AG04449 (cell line): ENCODE results near the gene SMC5.

Experiments used
- CTCF ChIA-PET: fragments of 350-600 bp; formaldehyde crosslinking; extraction: SDS; loops from one replicate; lab custom pipeline; 2021; ENCODE audit warnings: antibody characterized with exemption; lab: Yijun Ruan, JAX
- POLR2A ChIA-PET: fragments of 400-600, 350-600 bp; formaldehyde crosslinking; extraction: SDS; loops from one replicate; lab custom pipeline; 2020; ENCODE audit warnings: antibody characterized with exemption, inconsistent platforms; lab: Yijun Ruan, JAX
- DNase-seq: peaks from one replicate; pipeline ENCODE4 v3.0.0-alpha.2; 2010; ENCODE audit warnings: low read depth, low spot score
- H3K4me3 ChIP-seq: 2 replicates; pipeline ENCODE4 v1.5.1; 2011; ENCODE audit warnings: low read depth, mild to moderate bottlenecking, control low read depth, low read length
- TF ChIP-seq, protein P1 (sequence below): IDR thresholded peaks from one replicate; pipeline ENCODE4 v1.5.1; 2011; ENCODE audit warnings: mild to moderate bottlenecking, moderate library complexity, low read length, control low read depth, inconsistent platforms; ENCODE audit not compliant: insufficient read depth; ENCODE audit errors: missing control alignments

The SMC5 gene

DNA sequence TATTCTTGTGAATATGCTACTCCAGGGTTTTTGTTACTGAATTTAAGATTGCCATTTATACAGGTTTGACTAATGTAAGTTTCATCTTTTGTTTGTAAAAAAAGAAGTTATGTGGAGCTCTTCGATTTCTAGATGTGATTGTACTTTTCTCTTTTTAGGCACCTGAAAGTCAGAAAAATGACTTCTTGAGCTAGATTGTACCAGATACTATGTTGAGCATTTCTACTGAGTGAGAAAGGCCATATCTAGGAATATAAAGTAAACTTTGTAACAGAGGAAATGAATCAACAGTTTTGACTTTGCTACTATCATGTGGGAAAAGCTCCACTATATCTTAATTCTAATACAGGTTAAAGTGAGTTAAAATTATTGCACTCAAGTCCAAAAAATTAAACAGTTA, 25.1 kb downstream of the SMC5 start:
- ChIA-PET POLR2A (no interaction called here), CTCF (interaction anchor here (1.0 to 1.1 kb wide), 2 partner anchors 10 to 16 kb away, joined by 3 to 4 read pairs; no protein-coding TSS in a partner anchor)
- no peak overlapping the region for H3K4me3 ChIP-seq
- TF ChIP-seq, protein P1, sequence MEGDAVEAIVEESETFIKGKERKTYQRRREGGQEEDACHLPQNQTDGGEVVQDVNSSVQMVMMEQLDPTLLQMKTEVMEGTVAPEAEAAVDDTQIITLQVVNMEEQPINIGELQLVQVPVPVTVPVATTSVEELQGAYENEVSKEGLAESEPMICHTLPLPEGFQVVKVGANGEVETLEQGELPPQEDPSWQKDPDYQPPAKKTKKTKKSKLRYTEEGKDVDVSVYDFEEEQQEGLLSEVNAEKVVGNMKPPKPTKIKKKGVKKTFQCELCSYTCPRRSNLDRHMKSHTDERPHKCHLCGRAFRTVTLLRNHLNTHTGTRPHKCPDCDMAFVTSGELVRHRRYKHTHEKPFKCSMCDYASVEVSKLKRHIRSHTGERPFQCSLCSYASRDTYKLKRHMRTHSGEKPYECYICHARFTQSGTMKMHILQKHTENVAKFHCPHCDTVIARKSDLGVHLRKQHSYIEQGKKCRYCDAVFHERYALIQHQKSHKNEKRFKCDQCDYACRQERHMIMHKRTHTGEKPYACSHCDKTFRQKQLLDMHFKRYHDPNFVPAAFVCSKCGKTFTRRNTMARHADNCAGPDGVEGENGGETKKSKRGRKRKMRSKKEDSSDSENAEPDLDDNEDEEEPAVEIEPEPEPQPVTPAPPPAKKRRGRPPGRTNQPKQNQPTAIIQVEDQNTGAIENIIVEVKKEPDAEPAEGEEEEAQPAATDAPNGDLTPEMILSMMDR, result no peak
- DNase-seq, result no peak

DNA sequence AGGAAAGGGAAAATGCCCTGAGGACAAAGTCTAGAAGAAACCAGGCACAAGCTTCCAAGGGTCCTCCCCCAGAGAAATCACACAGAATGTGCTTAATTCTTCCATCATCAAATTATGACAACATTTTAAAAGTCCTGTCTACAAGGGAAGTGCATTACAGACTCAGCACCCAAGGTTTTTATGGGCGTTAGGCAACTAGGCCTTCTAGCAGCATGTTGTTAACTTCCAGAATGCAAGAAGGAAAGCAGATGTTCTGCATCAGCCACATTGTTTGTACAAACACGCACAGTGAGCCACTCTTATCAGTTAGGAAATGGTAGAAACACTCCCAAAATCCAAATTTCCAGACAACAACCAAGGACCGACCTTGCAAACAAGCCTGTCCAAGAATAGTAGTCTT, 26.5 kb downstream of the SMC5 start:
- ChIA-PET POLR2A (no interaction called here), CTCF (no interaction called here)
- no peak for DNase-seq
- H3K4me3 ChIP-seq, result no peak overlapping the region
- TF ChIP-seq, protein P1, result no peak

DNA sequence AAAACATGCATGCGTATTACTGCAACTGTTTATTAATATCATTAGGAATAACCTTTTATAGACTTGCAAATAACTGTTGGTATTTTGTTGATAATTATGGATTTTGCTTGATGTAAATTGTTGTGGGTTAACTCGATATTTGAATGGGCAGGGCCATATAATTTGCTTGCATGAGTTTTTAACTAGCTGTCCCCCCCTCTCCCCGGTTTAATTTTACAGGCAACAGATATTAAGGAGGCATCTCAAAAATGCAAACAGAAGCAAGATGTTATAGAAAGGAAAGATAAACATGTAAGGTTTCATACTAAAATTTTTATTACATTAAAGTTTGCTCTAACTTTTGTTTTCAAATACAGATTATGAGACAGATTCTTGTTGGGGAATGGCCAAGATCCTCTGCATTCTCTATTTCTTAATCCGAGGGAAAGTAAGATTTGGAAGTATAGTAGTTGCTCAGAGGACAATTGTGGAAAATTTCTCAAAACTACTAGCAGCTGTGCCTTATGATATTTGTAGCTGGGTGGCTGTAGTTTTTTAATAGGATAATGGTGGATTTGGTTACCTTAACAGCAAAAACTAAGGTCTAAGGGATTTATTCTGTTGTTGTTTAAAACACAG, 27.3 kb downstream of the SMC5 start:
- no peak overlapping the region for H3K4me3 ChIP-seq
- ChIA-PET POLR2A (no interaction called here), CTCF (no interaction called here)
- DNase-seq, result no peak
- TF ChIP-seq, protein P1, result no peak

DNA sequence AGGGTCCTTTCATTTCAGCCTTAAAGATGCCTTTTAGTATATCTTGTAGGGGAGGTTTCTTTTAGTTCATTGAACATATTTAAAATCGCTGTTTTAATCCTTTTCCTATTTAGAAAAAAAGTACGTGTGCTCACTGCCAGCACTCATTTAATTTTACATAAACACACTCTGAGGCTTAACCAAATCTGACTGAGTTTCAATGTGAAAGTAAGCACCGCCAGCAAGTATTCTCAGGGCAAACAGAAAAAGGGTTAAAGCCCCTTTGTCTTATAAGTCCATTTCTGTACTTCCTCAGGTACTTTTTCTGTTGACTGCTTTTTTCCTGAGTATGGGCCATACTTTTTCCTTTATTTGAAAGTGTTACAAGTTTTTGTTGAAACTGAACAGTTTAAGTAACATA, 31.8 kb downstream of the SMC5 start:
- DNase-seq, result no peak
- POLR2A ChIA-PET, result no interaction called here
- H3K4me3 ChIP-seq, result no peak overlapping the region
- CTCF ChIA-PET, result interaction anchor here (1.0 kb wide), 1 partner anchor 312 kb away, joined by 3 read pairs; no protein-coding TSS in a partner anchor
- TF ChIP-seq, protein P1, result no peak

DNA sequence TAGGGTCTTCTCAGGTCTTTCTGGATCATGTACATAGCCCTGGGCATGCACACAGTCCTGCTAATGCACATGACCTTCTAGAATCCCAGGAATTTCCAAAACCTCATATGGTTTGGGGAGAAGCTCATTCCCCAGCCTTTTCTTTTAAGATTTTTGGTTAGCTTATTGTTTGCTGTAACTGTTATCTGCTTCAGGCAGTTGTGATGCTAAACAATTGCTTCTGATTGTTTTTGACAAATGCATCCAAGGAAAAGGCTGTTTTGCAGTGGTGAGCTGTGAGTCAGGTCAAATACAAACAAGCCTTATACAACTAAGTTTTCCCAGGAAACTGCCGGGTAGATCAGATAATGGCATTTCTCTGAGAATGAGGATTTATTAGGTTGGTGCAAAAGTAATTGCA, 32.7 kb downstream of the SMC5 start:
- no peak for DNase-seq
- POLR2A ChIA-PET, result no interaction called here
- TF ChIP-seq, protein P1, result no peak
- H3K4me3 ChIP-seq, result no peak overlapping the region
- CTCF ChIA-PET, result interaction anchor here (0.9 to 1.0 kb wide), 2 partner anchors 31 to 311 kb away, joined by 3 read pairs; no protein-coding TSS in a partner anchor

DNA sequence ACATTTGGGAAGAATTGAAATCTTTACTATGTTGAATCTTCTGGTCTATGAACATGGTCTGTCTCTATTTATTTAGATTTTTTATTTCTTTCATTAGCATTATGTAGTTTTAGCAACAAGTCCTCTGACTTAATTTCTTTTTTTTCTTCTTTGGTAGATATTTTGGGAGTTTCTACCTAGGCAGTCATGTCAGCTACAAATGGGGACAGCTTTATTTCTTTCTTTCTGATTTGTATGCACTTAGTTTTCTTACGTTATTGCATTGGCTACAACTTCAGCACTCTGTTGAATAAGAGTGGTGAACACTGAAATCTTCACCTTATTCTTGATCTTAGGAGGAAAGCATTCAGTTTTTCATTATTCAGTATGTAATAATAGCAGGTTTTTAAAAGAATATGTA, 33.5 kb downstream of the SMC5 start:
- CTCF ChIA-PET, result interaction anchor here (0.9 kb wide), 1 partner anchor 32 kb away, joined by 3 read pairs; no protein-coding TSS in a partner anchor
- POLR2A ChIA-PET, result no interaction called here
- TF ChIP-seq, protein P1, result no peak
- no peak overlapping the region for H3K4me3 ChIP-seq
- DNase-seq, result no peak
